GM12875 (cell line): ENCODE results near the gene GALNT5.

Source experiments
- H3K4me3 ChIP-seq: one replicate; pipeline ENCODE4 v1.5.1; 2011; ENCODE audit warnings: low read depth, low read length, control low read depth
- TF ChIP-seq, protein P1 (sequence below): IDR thresholded peaks from 2 replicates; pipeline ENCODE4 v1.5.1; 2011; ENCODE audit warnings: low read depth, mild to moderate bottlenecking, control low read depth, inconsistent platforms, low read length, moderate library complexity, borderline replicate concordance; ENCODE audit not compliant: insufficient read depth

The GALNT5 gene

GRCh38 chr2:157325786-157326185, 68.3 kb downstream of the GALNT5 start, which contains the start of gene ERMN:
Gene ERMN (minus strand): TSS chr2:157325824. CDS start chr2:157325642, 182 bp downstream.
- no peak within 1 kb of the TSS for H3K4me3 ChIP-seq
- TF ChIP-seq, protein P1, sequence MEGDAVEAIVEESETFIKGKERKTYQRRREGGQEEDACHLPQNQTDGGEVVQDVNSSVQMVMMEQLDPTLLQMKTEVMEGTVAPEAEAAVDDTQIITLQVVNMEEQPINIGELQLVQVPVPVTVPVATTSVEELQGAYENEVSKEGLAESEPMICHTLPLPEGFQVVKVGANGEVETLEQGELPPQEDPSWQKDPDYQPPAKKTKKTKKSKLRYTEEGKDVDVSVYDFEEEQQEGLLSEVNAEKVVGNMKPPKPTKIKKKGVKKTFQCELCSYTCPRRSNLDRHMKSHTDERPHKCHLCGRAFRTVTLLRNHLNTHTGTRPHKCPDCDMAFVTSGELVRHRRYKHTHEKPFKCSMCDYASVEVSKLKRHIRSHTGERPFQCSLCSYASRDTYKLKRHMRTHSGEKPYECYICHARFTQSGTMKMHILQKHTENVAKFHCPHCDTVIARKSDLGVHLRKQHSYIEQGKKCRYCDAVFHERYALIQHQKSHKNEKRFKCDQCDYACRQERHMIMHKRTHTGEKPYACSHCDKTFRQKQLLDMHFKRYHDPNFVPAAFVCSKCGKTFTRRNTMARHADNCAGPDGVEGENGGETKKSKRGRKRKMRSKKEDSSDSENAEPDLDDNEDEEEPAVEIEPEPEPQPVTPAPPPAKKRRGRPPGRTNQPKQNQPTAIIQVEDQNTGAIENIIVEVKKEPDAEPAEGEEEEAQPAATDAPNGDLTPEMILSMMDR, result no peak

- no peak overlapping the region for H3K4me3 ChIP-seq
- TF ChIP-seq, protein P1, result no peak
Measured at GRCh38 chr2:157326698-157327097, 69.2 kb downstream of the GALNT5 start.

DNA sequence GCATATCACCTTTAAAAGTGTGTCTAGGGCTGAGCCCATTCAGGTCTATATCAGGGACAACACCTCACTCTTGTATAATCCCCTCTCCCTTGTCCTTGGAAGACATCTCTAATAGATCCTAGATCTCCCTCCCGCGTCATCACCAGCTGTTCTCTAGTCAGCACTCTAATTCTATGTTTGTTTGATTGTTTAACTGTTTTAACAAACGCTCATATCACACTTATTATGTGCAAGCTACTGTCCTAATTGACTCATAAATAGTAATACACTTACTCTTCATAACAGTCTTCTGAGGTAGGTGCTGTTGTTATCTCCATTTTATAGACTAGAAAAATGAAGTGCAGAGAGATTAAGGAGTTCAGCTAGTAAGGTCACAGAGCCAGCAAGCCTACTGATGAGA, 69.7 kb downstream of the GALNT5 start:
- no peak overlapping the region for H3K4me3 ChIP-seq
- TF ChIP-seq, protein P1, result no peak

DNA sequence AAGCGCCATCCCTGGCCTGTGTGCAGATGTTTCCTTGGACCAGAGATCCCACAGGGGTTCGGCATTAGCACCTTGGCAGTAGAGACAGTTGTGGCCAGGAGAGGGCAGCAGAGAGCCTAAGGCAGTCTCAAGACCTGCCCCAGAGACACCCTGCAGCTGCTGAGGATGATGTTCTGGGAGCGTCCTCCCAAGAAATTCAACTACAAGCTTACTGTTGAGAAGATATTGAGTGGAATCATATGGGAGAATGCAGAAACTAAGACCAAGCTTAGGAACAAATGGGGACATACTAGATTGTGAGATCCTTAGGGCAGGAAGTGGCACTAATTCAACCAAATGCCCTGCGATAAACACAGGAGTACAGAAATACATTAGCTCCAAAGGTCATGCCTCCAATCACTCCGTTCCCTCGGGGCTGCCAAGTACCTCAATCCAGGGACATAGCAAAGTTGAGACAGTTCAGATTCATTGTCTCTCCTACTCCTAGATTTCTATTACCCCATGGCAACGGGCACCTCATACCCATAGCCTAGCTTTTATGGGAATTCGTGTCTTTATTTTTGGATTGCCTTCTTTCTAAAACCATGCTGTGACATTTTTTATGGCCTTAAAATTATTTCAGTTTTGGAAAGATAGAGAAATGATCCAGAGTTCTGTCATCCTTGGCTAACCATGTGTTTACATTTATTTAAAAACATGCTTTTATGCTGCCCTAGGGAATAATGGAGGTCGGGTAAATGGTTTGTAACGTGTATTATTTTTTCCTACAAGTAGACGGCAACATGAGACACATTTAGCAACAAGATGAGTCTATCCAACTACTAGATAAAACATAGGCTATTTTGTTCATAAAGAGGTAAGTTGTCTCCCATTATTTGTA, 70.4 kb downstream of the GALNT5 start:
- TF ChIP-seq, protein P1, result peak; percentile 97
- H3K4me3 ChIP-seq, result no peak overlapping the region

DNA sequence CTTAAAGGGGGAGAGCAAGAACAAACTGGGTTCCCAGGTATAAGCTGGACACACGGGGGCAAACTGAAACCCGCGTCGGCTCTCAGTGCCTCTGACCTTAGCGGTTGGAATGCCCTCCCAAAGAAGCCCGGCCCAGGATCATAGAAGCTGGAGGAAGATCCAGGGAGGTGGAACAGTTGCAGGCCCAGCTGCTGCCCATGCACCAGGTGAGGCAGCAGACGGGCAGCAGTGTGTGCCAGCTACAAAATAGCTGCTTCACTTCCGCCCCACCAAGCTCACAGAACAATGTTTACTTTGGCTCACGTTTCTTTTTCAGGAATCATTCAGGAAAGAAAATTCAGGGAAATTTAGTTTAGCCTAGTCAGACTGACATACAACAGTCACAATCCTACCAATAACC, 72.0 kb downstream of the GALNT5 start:
- no peak overlapping the region for H3K4me3 ChIP-seq
- TF ChIP-seq, protein P1, result no peak

- H3K4me3 ChIP-seq, result no peak overlapping the region
- TF ChIP-seq, protein P1, result no peak
Measured at GRCh38 chr2:157333304-157334047, 76.0 kb downstream of the GALNT5 start.

DNA sequence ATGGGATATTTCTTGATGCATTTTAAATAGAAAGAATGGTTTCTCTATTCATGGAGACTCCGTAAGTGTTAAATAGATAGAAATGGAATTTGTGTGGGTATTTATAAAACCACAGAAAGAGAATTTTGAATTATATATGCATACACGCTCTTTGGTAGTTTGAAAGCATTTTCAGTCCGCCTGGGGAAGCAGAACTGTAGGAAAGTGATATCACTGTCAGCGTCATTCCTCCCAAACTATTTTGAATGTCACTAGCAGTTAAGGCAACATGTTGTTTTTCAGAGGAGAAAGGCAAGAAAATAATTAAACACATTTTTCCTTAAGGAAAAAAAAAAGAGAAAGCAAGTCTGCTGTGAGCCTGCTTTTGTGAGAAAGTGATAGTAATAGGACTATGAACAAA, 76.8 kb downstream of the GALNT5 start:
- no peak overlapping the region for H3K4me3 ChIP-seq
- TF ChIP-seq, protein P1, result no peak
